ENCODE results near the gene CCDC187.
A peak's percentile ranks its signal among the peaks of the same experiment; 100 is the strongest.

CCDC187 gene

GRCh38 chr9:136311051-136312008 lies 7.4 kb upstream of the CCDC187 start:
- DNase-seq, result peak in 1 of 2 experiments; percentile 26

GRCh38 chr9:136310273-136311030 lies 6.6 kb upstream of the CCDC187 start:
- DNase-seq, result no peak

GRCh38 chr9:136309806-136310220 lies 5.9 kb upstream of the CCDC187 start:
- DNase-seq, result no peak

GRCh38 chr9:136309101-136309801 lies 5.4 kb upstream of the CCDC187 start:
- peak; percentile 51 to 81 for DNase-seq

GRCh38 chr9:136308702-136309053 lies 4.8 kb upstream of the CCDC187 start:
- DNase-seq, result no peak

GRCh38 chr9:136308006-136308701 lies 4.3 kb upstream of the CCDC187 start:
- DNase-seq, result no peak

- DNase-seq, result no peak
Measured at GRCh38 chr9:136307215-136307750, 3.4 kb upstream of the CCDC187 start.

- no peak for DNase-seq
Measured at GRCh38 chr9:136306211-136307208, 2.6 kb upstream of the CCDC187 start.

GRCh38 chr9:136305804-136306203 lies 1.9 kb upstream of the CCDC187 start:
- no peak for DNase-seq

- no peak for DNase-seq
Measured at GRCh38 chr9:136304981-136305380, 1.1 kb upstream of the CCDC187 start.

GRCh38 chr9:136304456-136304855 lies 562 bp upstream of the CCDC187 start:
- no peak for DNase-seq

GRCh38 chr9:136303066-136303824 lies 649 bp downstream of the CCDC187 start:
- DNase-seq, result no peak

- DNase-seq, result no peak
Measured at GRCh38 chr9:136302527-136302926, 1.4 kb downstream of the CCDC187 start.

GRCh38 chr9:136300866-136301265 lies 3.0 kb downstream of the CCDC187 start:
- DNase-seq, result no peak

GRCh38 chr9:136300016-136300545 lies 3.8 kb downstream of the CCDC187 start:
- DNase-seq, result no peak

GRCh38 chr9:136299541-136299940 lies 4.4 kb downstream of the CCDC187 start:
- DNase-seq, result no peak

- DNase-seq, result no peak
Measured at GRCh38 chr9:136299116-136299515, 4.8 kb downstream of the CCDC187 start.

GRCh38 chr9:136297766-136298735 lies 5.8 kb downstream of the CCDC187 start:
- no peak for DNase-seq

Data from NCI-H2081 (cell line).